NCI-H1694 (cell line): ENCODE data around the gene APBB3.
"Not testable (repeated sequence)": the region's sequence is repeated elsewhere in the genome, so short reads cannot be mapped to it uniquely, and the experiment has no call there.

Experiments
- DNase-seq: peaks from one replicate; lab custom pipeline; 2025; lab: John Stamatoyannopoulos, UW

Gene APBB3

DNA sequence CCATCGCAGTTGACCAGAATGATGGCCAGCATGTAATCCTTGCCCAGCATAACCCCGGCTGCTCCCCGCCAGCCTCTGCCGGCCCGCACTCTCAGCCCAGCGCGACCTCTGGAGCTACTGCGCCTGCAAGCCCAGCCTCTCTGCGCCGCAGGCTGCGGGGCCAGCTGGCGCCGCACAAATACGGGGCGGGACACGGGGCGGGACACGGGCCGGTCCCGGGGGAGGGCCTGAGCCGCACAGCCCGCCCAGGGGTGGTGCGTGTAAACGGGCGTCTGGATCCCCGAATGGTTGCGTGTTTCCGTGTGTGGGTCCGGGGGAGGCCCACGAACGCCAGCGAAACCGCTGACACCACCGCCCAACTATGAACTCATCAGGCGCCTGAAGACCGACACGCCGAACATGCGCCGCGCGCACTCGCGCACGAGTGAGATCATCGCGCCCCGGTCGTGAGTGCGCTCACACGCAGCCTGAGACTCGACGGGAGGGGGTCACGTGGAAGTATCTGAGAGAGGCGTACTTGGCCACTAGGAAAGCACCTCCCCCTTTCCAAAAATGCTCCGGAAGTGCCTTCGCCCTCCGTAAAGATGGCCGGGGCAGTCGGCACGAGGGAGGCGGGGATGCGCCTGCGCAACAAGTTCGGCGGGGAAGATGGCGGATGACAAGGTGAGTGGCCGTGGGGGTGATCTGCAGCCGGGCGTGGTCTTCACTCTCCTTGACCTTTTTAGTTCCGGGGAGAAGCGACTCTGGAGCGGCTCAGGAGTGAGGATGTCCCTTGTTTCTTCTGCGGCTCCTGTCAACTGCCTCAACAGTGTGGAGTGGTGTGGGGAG is at the start of gene APBB3, which contains the start of gene SLC35A4:
APBB3 (minus strand) TSS at position 403 of the 828 bp plus-strand sequence; CDS start at position 50, 353 bp downstream.
SLC35A4 (plus strand) TSS at position 633 of the 828 bp plus-strand sequence. CDS start 2,342 bp downstream, outside the sequence.
- peak; percentile 95 for DNase-seq

- no peak for DNase-seq
Measured at GRCh38 chr5:140611020-140611521, 46.7 kb upstream of the APBB3 start.

GRCh38 chr5:140609126-140609525 is 44.7 kb upstream of the APBB3 start:
- DNase-seq, result no peak

DNA sequence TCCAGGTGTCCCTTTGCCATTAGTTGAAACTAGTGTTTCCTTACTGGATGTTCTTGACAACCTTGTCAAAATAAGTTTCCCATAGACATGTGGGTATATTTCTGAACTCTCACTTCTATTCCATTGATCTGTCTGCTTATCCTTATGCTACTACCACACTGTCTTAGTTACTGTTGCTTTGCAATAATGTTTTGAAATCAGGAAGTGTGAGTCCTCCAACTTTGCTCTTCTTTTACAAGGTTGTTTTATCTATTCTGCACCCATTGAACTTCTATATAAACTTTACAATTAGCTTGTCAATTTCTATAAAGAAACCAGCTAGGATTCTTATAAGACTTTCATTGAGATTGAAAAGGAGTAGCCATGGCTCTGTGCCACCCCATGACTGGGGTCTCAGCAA is 44.3 kb upstream of the APBB3 start:
- DNase-seq, result no peak

DNA sequence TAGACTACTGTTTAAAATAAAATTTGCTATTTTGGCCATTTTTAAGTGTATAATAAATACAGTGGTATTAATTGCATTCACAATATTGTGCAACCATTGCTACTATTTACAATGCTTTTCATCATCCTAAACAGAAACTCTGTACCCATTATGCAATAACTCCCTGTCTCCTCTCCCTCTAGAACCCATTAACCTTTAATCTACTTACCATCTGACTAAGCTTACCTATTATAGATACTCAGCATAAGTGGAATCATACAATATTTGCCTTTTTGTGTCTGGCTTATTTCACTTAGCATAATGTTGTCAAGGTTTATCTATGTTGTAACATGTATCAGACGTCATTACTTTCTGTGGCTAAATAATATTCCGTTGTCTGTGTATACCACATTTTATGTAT is 42.6 kb upstream of the APBB3 start:
- no peak for DNase-seq

GRCh38 chr5:140605879-140606278 is 41.5 kb upstream of the APBB3 start:
- no peak for DNase-seq

DNA sequence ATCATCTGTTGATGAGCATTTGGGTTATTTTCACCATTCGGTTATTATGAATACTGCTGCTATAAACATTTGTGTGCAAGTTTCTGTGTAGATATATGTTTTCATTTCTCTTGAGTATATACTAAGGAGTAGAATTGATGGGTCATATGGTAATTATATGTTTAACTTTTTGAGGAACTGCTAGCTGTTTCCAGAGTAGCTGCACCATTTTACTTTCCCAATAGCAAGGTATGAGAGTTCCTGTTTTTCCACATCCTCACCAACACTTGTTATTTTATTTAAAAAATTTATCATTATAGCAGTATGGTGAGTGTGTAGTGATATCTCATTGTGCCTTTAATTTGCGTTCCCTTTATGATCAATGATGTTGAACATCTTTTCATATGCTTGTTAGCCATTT is 39.3 kb upstream of the APBB3 start:
- DNase-seq, result no peak

DNA sequence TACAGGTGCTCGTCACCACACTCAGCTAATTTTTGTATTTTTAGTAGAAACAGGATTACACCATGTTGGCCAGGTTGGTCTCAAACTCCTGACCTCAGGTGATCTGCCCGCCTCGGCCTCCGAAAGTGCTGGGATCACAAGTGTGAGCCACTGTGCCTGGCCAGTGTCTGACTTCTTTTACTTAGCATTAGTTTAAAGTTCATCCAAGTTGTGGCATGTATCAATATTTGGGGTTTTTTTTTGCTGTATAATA is 39.0 kb upstream of the APBB3 start:
- DNase-seq, result not testable (repeated sequence)

DNA sequence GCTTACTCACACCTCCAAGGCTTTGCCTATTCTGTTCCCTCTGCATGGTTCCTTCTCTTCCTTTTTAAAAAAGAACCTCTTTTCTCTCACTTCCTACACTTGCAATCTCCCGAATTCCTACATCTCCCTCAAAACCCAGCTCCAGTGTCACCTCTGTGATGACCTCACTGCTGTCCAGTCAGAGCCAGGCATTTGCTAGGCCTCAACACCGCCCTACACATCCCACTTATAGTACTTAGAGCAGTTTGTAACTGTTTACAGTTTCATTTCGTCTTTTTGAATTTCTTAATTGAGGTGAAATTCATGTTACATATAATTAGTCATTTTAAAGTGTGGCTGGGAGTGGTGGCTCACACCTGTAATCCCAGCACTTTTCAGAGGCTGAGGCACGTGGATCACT is 37.7 kb upstream of the APBB3 start:
- DNase-seq, result no peak

DNA sequence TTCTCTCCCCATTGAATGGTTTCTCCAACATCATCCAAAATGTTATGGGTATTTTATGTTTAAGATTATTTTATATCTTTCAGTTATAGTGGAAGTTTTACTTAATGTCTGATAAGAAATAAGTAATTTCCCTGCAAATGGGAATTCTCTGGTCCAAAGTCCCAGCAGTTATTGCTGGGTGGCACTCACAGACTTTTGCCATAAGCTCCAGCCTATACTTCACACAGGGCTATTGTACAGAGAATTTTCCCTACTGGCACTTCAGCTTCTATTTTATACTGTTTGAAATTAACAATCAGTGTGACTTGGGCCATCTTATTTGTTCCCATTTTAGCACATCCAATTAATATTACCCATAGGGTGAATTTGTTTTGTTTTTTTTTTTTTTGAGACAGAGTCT is 35.7 kb upstream of the APBB3 start:
- DNase-seq, result no peak

DNA sequence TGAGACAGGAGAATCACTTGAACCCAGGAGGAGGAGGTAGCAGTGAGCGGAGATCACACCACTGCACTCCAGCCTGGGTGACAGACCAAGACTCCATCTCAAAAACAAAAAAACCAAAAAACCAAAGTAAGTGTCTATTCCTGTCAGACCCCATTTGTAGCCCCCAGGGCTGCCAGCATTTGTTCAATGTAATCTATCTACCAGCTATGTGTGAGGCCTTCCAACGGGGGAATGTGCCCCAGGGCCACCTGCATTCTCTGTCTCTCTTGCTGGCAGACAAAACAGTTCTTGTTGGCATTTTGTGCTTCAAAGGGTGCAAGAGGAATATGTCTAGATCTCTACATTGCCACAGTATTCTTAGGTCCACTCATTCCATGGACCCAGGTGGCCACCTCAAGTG is 34.4 kb upstream of the APBB3 start:
- DNase-seq, result no peak

DNA sequence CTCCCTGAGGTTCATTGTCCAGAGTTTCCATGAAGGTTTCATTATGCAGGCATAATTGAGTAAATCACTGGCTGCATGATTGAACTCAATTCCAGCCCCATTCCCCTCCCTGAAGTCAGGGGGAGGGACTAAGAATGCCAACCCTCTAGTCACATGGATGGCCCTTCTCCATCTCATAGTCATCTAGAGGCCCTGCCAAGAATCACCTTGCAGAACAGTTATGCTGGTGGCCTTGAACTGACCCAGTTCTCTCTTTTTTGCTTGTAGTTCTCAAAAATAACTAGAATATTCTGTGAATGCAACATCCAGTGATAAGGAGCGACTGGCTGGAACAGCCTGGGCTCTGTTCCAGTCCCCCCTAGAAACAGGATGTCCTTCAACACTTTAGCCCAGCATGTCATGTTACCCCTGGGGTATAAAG is 31.9 kb upstream of the APBB3 start:
- no peak for DNase-seq

GRCh38 chr5:140595538-140596300 is 31.3 kb upstream of the APBB3 start:
- no peak for DNase-seq

DNA sequence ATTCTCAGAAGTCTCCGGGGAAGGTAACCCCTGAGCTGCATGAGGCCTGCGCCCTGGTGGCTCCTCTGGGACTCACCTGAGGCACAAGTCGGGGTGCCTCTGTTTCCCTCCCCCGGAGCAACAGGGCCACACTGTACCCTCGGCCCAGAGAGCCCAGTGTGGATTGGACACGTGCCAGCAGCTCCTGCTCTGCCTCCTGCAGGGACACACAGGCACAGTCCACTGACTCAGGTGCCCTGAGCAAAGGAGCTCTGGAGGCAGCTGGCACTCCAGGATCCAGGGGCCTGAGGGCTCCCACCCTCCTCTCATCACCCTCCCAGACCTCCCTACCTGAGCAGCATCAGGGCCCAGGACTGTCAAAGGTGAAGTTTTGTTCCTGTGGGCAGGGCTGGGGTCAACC is 29.8 kb upstream of the APBB3 start:
- DNase-seq, result no peak

GRCh38 chr5:140593070-140593469 is 28.7 kb upstream of the APBB3 start:
- DNase-seq, result not testable (repeated sequence)

- no peak for DNase-seq
Measured at GRCh38 chr5:140591747-140592372, 27.5 kb upstream of the APBB3 start.

- no peak for DNase-seq
Measured at GRCh38 chr5:140590861-140591260, 26.5 kb upstream of the APBB3 start.

DNA sequence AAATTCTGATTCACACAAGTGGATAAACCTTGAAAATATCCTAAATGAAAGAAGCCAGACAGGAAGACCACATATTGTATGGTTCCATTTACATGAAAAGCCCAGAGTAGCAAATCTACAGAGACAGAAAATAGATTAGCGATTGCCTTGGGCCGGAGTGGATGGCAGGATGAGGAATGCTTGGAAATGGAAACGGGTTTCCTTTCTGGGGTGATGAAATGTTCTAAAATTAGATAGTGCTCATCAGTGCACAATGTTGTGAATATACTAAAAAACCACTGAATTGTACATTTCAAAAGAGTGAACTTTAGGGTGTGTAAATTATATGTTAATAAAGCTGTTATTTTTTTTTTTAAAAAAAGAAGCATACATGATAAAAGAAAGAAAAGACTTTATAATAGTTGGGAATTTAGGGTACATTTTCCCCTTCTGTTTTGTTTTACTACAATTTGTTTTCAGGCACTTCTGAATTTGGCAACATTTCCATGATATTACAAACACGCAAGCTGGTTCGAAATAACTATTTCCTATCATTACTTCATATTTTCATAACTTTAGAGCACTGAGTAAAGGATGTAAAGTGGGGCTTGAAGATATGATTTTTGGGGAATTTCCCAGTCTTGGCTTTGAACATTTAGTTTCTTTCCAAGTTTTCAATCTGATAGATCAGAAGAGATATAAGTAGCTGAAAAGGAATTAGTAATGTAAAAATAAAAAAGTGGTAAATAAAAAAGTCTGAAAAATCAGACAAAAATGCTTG is 24.1 kb upstream of the APBB3 start:
- no peak for DNase-seq

DNA sequence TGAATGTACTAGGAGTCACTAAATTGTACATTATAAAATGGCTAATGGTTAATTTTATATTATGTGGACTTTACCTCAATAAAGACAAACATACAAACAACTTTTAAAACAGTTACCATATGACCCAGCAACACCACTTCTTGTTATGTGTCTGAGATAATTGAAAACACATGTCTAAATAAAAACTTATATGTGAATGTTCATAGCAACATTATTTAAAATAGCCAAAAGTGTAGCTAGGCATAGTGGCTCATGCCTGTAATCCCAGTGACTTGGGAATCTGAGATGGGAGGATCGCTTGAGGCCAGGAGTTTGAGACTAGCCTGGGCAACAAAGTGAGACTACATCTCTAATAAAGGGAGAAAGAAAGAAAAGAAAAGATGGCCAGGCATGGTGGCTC is 23.1 kb upstream of the APBB3 start:
- DNase-seq, result no peak

DNA sequence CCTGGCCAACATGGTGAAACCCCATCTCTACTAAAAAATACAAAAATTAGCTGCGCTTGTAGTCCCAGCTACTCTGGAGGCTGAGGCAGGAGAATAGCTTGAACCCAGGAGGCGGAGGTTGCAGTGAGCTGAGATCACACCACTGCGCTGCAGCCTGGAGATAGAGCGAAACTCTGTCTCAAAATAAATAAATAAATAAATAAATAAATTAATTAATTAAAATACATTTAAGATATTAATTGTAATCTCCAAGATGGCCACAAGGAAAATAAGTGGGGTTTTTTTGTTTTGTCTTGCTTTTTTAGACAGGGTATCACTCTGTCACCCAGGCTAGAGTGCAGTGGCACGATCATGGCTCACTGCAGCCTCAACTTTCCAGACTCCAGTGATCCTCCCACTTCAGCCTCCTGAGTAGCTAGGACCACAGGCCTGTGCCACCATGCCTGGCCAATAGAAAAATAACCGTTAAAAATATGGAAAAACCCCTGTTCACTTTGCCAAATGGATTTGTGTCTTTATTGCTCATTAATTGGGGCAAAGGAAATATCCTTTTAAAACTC is 14.9 kb upstream of the APBB3 start:
- not testable (repeated sequence) for DNase-seq

GRCh38 chr5:140576776-140577201 is 12.4 kb upstream of the APBB3 start:
- DNase-seq, result no peak

DNA sequence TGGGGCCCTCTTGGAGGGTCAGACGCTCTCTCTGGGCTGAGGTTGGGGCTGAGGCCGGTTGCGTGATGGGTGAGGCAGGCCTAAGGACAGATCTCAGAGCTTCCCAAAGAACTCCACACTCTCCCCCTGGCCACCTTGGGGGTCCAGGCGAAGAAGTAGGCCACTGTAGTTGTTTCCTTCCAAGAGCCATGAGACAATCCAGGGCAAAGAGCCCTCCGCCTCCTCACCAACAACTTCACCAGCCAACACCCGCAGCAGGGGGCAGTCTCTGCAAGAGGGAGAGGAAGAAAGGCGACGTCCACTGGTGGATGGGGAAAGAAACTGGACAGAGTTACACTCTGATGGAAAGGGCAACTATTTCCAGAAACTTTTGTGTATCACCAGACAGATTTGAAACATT is 10.9 kb upstream of the APBB3 start:
- DNase-seq, result no peak
